ENCODE results near the gene HOXA11. TPM values are rescaled to one million over a fixed set of nuclear protein-coding genes. Genes with fewer than 3 reads are reported as not detected.

The HOXA11 gene
- polyA plus RNA-seq, 1 experiment: 34.0 TPM

GRCh38 chr7:27198871-27199801, 14.1 kb upstream of the HOXA11 start:
- Histone ChIP-seq H3K27me3 (ENCODE audit: control insufficient read depth, insufficient read depth, low read length) (no peaks in the 10 kb centered on the region), H3K36me3 (ENCODE audit: control insufficient read depth, insufficient read depth, low read length) (no peaks in the 10 kb centered on the region), H3K4me3 (ENCODE audit: low read depth, low read length) (peak overlapping the region; percentile 55)
- ChIA-PET CTCF (interaction anchor here (0.6 to 4.1 kb wide), 16 partner anchors 8 to 895 kb away, joined by 3 to 23 read pairs (median 3); no protein-coding TSS in a partner anchor), POLR2A (interaction anchor here (0.6 to 1.1 kb wide), 4 partner anchors 24 to 738 kb away, joined by 3 to 5 read pairs (median 4); no protein-coding TSS in a partner anchor)
- no peak for TF ChIP-seq CTCF (IDR thresholded peaks at IDR 0.05; ENCODE audit: insufficient read depth, low read depth, low read length)
- no peak for DNase-seq (ENCODE audit: low read depth)

- Histone ChIP-seq H3K27me3 (ENCODE audit: control insufficient read depth, insufficient read depth, low read length) (no peaks in the 10 kb centered on the region), H3K4me3 (ENCODE audit: low read depth, low read length) (peak overlapping the region; percentile 55), H3K36me3 (ENCODE audit: control insufficient read depth, insufficient read depth, low read length) (no peaks in the 10 kb centered on the region)
- DNase-seq (ENCODE audit: low read depth): no peak
- no peak for TF ChIP-seq CTCF (IDR thresholded peaks at IDR 0.05; ENCODE audit: insufficient read depth, low read depth, low read length)
- POLR2A ChIA-PET: interaction anchor here (0.6 to 0.7 kb wide), 2 partner anchors 23 to 739 kb away, joined by 3 to 5 read pairs; no protein-coding TSS in a partner anchor
- CTCF ChIA-PET: interaction anchor here (0.6 to 4.1 kb wide), 13 partner anchors 8 to 895 kb away, joined by 3 to 23 read pairs (median 3); partner anchors contain the start of gene HOXA11
These were observed 13.3 kb upstream of the HOXA11 start for GRCh38 chr7:27198138-27198841.

- ChIA-PET POLR2A (no interaction called here), CTCF (interaction anchor here (0.6 to 4.1 kb wide), 5 partner anchors 13 to 873 kb away, joined by 3 to 23 read pairs (median 3); partner anchors contain the start of gene HOXA11)
- no peak for DNase-seq (ENCODE audit: low read depth)
- no peak for TF ChIP-seq CTCF (IDR thresholded peaks at IDR 0.05; ENCODE audit: insufficient read depth, low read depth, low read length)
- Histone ChIP-seq H3K36me3 (ENCODE audit: control insufficient read depth, insufficient read depth, low read length) (peaks cover 2% of the 10 kb centered on the region; the same call in 1 of the 2 replicates), H3K27me3 (ENCODE audit: control insufficient read depth, insufficient read depth, low read length) (no peaks in the 10 kb centered on the region), H3K4me3 (ENCODE audit: low read depth, low read length) (peak overlapping the region; percentile 55)
These were observed 12.4 kb upstream of the HOXA11 start for GRCh38 chr7:27197137-27198042.

- H3K27me3 ChIP-seq (ENCODE audit: control insufficient read depth, insufficient read depth, low read length): no peaks in the 10 kb centered on the region
- peak; percentile 74 for TF ChIP-seq CTCF (IDR thresholded peaks at IDR 0.05; ENCODE audit: insufficient read depth, low read depth, low read length)
- ChIA-PET POLR2A (interaction anchor here (0.6 to 1.1 kb wide), 3 partner anchors 23 to 842 kb away, joined by 3 to 6 read pairs (median 4); no protein-coding TSS in a partner anchor), CTCF (interaction anchor here (0.7 to 2.8 kb wide), 31 partner anchors 10 to 1340 kb away, joined by 3 to 20 read pairs (median 5); partner anchors contain the start of genes HOXA10 and HOXA11)
- H3K36me3 ChIP-seq (ENCODE audit: control insufficient read depth, insufficient read depth, low read length): peaks cover 2% of the 10 kb centered on the region
- H3K4me3 ChIP-seq (ENCODE audit: low read depth, low read length): peak overlapping the region; percentile 55
- DNase-seq (ENCODE audit: low read depth): no peak
These were observed 11.3 kb upstream of the HOXA11 start for GRCh38 chr7:27196287-27196767.
